ENCODE results near the gene GSTM3. TPM values are rescaled to one million over a fixed set of nuclear protein-coding genes. Genes with fewer than 3 reads are reported as not detected.
"Not testable (repeated sequence)": the region's sequence is repeated elsewhere in the genome, so short reads cannot be mapped to it uniquely, and the experiment has no call there.

Gene GSTM3
- total RNA-seq, 1 experiment from 2014 or later, result 10.6 TPM

- POLR2A ChIA-PET, result no interaction called here
These were observed 35.4 kb downstream of the GSTM3 start for GRCh38 chr1:109705411-109705810.

GRCh38 chr1:109704173-109704572 lies 36.7 kb downstream of the GSTM3 start:
- no peak overlapping the region for H3K4me3 ChIP-seq (ENCODE audit: low read depth, low read length)
- ChIA-PET CTCF (interaction anchor here (0.6 to 1.0 kb wide), 2 partner anchors 14 to 64 kb away, joined by 3 to 5 read pairs; no protein-coding TSS in a partner anchor), POLR2A (no interaction called here)
- intact Hi-C loops (cut with micrococcal nuclease; ENCODE audit: unreplicated experiment), result no loop called here
- H3K4me1 ChIP-seq, result no peaks in the 10 kb centered on the region
- H3K9me3 ChIP-seq, result no peaks in the 10 kb centered on the region; the same call in 1 of the 2 replicates
- no peak for DNase-seq
- TF ChIP-seq CTCF (IDR thresholded peaks at IDR 0.05; ENCODE audit: insufficient read depth in 1 of 2, low read depth in 1 of 2, low read length in 1 of 2, severe bottlenecking in 1 of 2, unreplicated experiment in 1 of 2), result peak in 1 of 2 experiments; percentile 2
- no peaks in the 10 kb centered on the region for H3K36me3 ChIP-seq (ENCODE audit: control insufficient read depth, insufficient read depth, low read length)
- Mint-ChIP-seq H3K27ac (ENCODE audit: unreplicated experiment) (no peak overlapping the region), H3K27me3 (ENCODE audit: insufficient read depth, unreplicated experiment) (no peaks in the 10 kb centered on the region), H3K4me3 (ENCODE audit: unreplicated experiment) (no peak overlapping the region), H3K4me1 (ENCODE audit: low read depth, unreplicated experiment) (no peaks in the 10 kb centered on the region), H3K9me3 (ENCODE audit: unreplicated experiment) (peaks cover 38% of the 10 kb centered on the region), H3K36me3 (ENCODE audit: insufficient read depth, unreplicated experiment) (no peaks in the 10 kb centered on the region)
- H3K27me3 ChIP-seq (replicated peaks; ENCODE audit: control insufficient read depth, insufficient read depth, low read length), result no peaks in the 10 kb centered on the region
- no TSS peak for BruUV-seq (replicated peaks)

More at GRCh38 chr1:109705411-109705810, 35.4 kb downstream of the GSTM3 start:
- Mint-ChIP-seq H3K27ac (ENCODE audit: unreplicated experiment) (no peak overlapping the region), H3K4me1 (ENCODE audit: low read depth, unreplicated experiment) (no peaks in the 10 kb centered on the region), H3K36me3 (ENCODE audit: insufficient read depth, unreplicated experiment) (no peaks in the 10 kb centered on the region), H3K4me3 (ENCODE audit: unreplicated experiment) (no peak overlapping the region), H3K9me3 (ENCODE audit: unreplicated experiment) (peaks cover 38% of the 10 kb centered on the region), H3K27me3 (ENCODE audit: insufficient read depth, unreplicated experiment) (no peaks in the 10 kb centered on the region)
- CTCF ChIA-PET, result interaction anchor here (0.9 kb wide), 1 partner anchor 65 kb away, joined by 4 read pairs; no protein-coding TSS in a partner anchor
- Histone ChIP-seq H3K4me3 (ENCODE audit: low read depth, low read length) (no peak overlapping the region), H3K4me1 (no peaks in the 10 kb centered on the region), H3K27me3 (replicated peaks; ENCODE audit: control insufficient read depth, insufficient read depth, low read length) (no peaks in the 10 kb centered on the region), H3K36me3 (ENCODE audit: control insufficient read depth, insufficient read depth, low read length) (no peaks in the 10 kb centered on the region), H3K9me3 (no peaks in the 10 kb centered on the region; the same call in 1 of the 2 replicates)
- no peak for TF ChIP-seq CTCF (IDR thresholded peaks at IDR 0.05; ENCODE audit: insufficient read depth in 1 of 2, low read depth in 1 of 2, low read length in 1 of 2, severe bottlenecking in 1 of 2, unreplicated experiment in 1 of 2)
- no peak for DNase-seq
- intact Hi-C loops (cut with micrococcal nuclease; ENCODE audit: unreplicated experiment), result no loop called here
- BruUV-seq (replicated peaks), result no TSS peak

- H3K4me1 ChIP-seq; H3K4me3 Mint-ChIP-seq (ENCODE audit: unreplicated experiment); H3K9me3 ChIP-seq; H3K27me3 Mint-ChIP-seq (ENCODE audit: insufficient read depth, unreplicated experiment); H3K27me3 ChIP-seq (replicated peaks; ENCODE audit: control insufficient read depth, insufficient read depth, low read length); POLR2A ChIA-PET; intact Hi-C loops (cut with micrococcal nuclease; ENCODE audit: unreplicated experiment); DNase-seq; CTCF ChIA-PET; H3K4me3 ChIP-seq (ENCODE audit: low read depth, low read length); H3K4me1 Mint-ChIP-seq (ENCODE audit: low read depth, unreplicated experiment); H3K36me3 ChIP-seq (ENCODE audit: control insufficient read depth, insufficient read depth, low read length); BruUV-seq (replicated peaks); H3K27ac Mint-ChIP-seq (ENCODE audit: unreplicated experiment); H3K36me3 Mint-ChIP-seq (ENCODE audit: insufficient read depth, unreplicated experiment): not testable (repeated sequence)
- peaks cover 28% of the 10 kb centered on the region for H3K9me3 Mint-ChIP-seq (ENCODE audit: unreplicated experiment)
These were observed 37.9 kb downstream of the GSTM3 start for GRCh38 chr1:109702940-109703339.

- CTCF ChIA-PET; BruUV-seq (replicated peaks); H3K27me3 ChIP-seq (replicated peaks; ENCODE audit: control insufficient read depth, insufficient read depth, low read length); H3K36me3 ChIP-seq (ENCODE audit: control insufficient read depth, insufficient read depth, low read length); H3K27me3 Mint-ChIP-seq (ENCODE audit: insufficient read depth, unreplicated experiment); intact Hi-C loops (cut with micrococcal nuclease; ENCODE audit: unreplicated experiment); POLR2A ChIA-PET; H3K4me1 Mint-ChIP-seq (ENCODE audit: low read depth, unreplicated experiment); H3K9me3 ChIP-seq; H3K4me3 ChIP-seq (ENCODE audit: low read depth, low read length); H3K27ac Mint-ChIP-seq (ENCODE audit: unreplicated experiment); DNase-seq; H3K4me1 ChIP-seq; H3K36me3 Mint-ChIP-seq (ENCODE audit: insufficient read depth, unreplicated experiment); H3K9me3 Mint-ChIP-seq (ENCODE audit: unreplicated experiment); H3K4me3 Mint-ChIP-seq (ENCODE audit: unreplicated experiment): not testable (repeated sequence)
These were observed 43.0 kb downstream of the GSTM3 start for GRCh38 chr1:109697861-109698260.
